Measurements from ENCODE around the gene CELA3A. TPM values are rescaled to one million over a fixed set of nuclear protein-coding genes. Genes with fewer than 3 reads are reported as not detected.

The CELA3A gene
- total and polyA plus RNA-seq, 12 donors = 1.6 to 9.4 (median 3.1) TPM; not detected in 7

DNA sequence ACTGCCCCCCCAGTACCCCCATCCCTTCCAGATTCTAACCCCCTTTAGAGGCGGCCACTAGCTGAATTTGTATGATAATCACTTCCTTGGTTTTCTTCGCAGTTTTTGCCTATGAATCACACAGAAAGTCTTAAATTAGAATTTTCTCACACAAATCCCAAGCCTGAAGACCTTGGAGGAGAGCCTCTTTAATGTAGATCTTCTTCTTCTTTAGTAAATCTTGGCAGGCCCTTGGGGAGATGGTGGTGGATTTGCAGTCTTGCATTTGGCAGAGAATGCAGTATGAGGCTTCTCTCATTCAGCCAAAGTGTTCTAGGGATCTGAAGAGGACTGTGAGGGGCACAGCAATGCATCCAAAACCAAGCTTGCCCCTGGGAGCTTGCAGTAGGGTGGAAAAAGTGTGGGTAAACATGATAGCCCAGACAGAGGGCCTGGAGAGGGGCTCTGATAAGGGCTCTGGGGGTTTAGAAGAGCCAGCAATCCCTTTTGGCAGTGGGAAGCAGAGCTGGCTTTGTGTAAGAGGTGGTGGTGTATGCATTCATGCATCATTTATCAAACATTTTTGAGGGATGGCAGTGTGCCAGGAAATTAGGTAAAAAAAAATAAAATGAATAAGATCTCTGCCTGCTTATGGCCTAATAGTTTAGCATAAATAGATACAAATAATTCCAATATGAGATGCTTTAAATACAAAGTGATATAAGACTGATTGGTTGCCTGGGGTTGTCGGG lies 43.4 kb downstream of the CELA3A start:
- Histone ChIP-seq H3K27me3 (no peaks in the 10 kb centered on the region), H3K4me3 (no peak overlapping the region), H3K27ac (no peak overlapping the region), H3K9me3 (replicated peaks in 1 of 3) (no peaks in the 10 kb centered on the region), H3K4me1 (replicated peaks in 1 of 2) (no peaks in the 10 kb centered on the region), H3K36me3 (replicated peaks in 1 of 2) (no peaks in the 10 kb centered on the region)
- intact Hi-C loops (cut with DNase I) = no loop called here
- 75 to 78% (median 77%) methylated on average over 3 of the region's 3 CpGs for WGBS, 4 donors
- DNase-seq = no peak
- TF ChIP-seq, protein P1, sequence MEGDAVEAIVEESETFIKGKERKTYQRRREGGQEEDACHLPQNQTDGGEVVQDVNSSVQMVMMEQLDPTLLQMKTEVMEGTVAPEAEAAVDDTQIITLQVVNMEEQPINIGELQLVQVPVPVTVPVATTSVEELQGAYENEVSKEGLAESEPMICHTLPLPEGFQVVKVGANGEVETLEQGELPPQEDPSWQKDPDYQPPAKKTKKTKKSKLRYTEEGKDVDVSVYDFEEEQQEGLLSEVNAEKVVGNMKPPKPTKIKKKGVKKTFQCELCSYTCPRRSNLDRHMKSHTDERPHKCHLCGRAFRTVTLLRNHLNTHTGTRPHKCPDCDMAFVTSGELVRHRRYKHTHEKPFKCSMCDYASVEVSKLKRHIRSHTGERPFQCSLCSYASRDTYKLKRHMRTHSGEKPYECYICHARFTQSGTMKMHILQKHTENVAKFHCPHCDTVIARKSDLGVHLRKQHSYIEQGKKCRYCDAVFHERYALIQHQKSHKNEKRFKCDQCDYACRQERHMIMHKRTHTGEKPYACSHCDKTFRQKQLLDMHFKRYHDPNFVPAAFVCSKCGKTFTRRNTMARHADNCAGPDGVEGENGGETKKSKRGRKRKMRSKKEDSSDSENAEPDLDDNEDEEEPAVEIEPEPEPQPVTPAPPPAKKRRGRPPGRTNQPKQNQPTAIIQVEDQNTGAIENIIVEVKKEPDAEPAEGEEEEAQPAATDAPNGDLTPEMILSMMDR (IDR thresholded peaks at IDR 0.05) = no peak
- TF ChIP-seq POLR2A (IDR thresholded peaks at IDR 0.05) = no peak

DNA sequence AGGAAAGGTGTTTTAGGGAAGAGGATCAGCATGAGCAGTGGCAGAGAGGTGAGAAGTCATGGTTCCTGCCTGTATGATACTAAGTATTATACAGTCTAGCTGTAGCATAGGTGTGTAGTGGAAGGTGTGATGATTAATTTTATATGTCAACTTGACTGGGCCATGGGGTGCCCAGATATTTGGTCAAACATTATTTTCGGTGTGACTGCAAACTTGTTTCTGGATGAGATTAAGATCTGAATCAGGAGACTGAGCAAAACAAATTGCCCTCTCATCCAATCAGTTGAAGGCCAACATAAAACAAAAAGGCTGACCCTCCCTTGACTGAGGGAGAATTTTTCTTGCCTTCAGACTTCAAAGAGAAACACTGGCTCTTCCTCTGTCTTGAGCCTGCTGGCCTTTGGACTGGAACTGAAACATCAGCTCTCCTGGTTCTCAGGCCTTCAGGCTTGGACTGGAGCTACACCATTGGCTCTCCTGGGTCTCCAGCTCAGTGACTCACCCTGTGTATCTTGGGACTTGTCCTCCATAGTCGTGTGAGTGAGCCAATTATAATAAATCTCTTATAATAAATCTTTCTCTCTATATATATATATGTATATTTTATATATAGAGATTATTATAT lies 44.3 kb downstream of the CELA3A start:
- H3K36me3 ChIP-seq (replicated peaks in 1 of 2) = no peaks in the 10 kb centered on the region
- WGBS, 4 donors = 45 to 56% (median 47%) methylated on average over 2 of the region's 2 CpGs
- TF ChIP-seq, protein P1 (IDR thresholded peaks at IDR 0.05) = no peak
- no peak for TF ChIP-seq POLR2A (IDR thresholded peaks at IDR 0.05)
- H3K4me3 ChIP-seq = no peak overlapping the region
- H3K27me3 ChIP-seq = no peaks in the 10 kb centered on the region
- no peak for DNase-seq
- H3K27ac ChIP-seq = no peak overlapping the region
- intact Hi-C loops (cut with DNase I) = no loop called here
- H3K9me3 ChIP-seq (replicated peaks in 1 of 3) = no peaks in the 10 kb centered on the region
- H3K4me1 ChIP-seq (replicated peaks in 1 of 2) = no peaks in the 10 kb centered on the region

DNA sequence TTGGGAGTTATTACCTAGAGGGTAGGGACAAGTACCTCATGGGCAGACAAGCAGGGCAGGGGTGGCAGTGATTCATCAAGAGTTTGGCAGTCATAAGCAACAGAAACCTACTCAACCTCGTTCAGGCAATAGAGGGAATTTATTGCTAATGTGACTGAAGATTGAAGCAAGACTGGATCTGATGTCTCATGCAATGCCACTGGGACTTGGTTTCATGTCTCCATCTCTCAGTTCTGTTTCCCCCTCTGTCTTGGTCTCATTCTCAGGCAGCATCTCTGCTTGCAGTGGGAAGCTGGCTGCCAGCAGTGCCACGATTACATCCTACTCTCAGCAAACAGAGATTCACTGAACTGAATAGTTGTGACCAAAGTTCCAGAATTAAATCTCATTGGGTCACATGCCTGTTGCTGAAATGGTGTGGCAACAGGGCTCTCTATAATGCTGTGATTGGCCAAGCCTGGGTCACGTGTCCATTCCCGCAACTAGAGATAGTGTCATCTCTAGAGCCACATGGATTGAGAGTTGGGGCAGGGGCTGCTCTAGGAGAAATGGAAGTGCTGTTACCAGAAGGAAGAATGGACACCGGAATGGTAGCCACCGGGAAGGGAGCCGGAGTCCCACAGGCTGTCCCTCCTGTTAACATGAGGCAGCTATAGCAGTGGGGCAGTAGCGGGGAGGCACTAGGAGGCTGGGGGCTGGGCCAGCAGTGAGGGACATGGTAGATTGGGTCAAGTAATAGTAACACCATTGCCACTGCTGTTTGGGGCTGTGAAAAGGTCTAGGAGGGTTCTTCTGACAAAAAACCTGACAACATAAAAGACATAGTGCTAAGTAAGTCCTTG lies 47.1 kb downstream of the CELA3A start:
- intact Hi-C loops (cut with DNase I) = no loop called here
- no peaks in the 10 kb centered on the region for H3K27me3 ChIP-seq
- WGBS, 4 donors = 55 to 73% (median 70%) methylated on average over 8 of the region's 8 CpGs
- peak overlapping the region in 3 of 5 donors; percentile 3 to 36 (median 3) for H3K27ac ChIP-seq
- no peaks in the 10 kb centered on the region for H3K36me3 ChIP-seq (replicated peaks in 1 of 2)
- H3K4me1 ChIP-seq (replicated peaks in 1 of 2) = no peaks in the 10 kb centered on the region
- TF ChIP-seq POLR2A (IDR thresholded peaks at IDR 0.05) = no peak
- TF ChIP-seq, protein P1 (IDR thresholded peaks at IDR 0.05) = no peak
- H3K9me3 ChIP-seq (replicated peaks in 1 of 3) = no peaks in the 10 kb centered on the region
- peak in 5 of 7 donors; percentile 34 to 56 (median 46) for DNase-seq
- no peak overlapping the region for H3K4me3 ChIP-seq

DNA sequence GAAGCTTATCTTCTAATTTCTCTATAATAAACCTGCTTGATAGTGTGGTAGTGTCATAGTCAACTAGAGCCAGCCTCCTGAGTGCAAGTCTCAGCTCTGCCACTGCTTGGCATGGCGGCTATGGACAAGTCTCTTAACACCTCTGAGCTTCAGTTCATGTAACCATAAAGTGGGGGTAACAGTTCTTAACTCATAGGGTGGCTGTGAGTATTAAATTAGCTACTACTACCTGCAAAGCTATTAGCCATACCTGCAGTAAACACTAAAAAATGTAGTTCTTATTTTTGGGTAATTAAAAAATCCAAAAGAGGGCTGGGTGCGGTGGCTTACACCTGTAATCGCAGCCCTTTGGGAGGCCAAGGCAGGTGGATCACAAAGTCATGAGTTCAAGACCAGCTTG lies 48.9 kb downstream of the CELA3A start:
- no peak overlapping the region for H3K27ac ChIP-seq
- no peak for DNase-seq
- H3K36me3 ChIP-seq (replicated peaks in 1 of 2) = no peaks in the 10 kb centered on the region
- intact Hi-C loops (cut with DNase I) = no loop called here
- H3K27me3 ChIP-seq = no peaks in the 10 kb centered on the region
- 91 to 100% (median 95%) methylated on average over 2 to 3 of the region's 3 CpGs for WGBS, 4 donors
- peaks cover 7 to 14% of the 10 kb centered on the region in 2 donors for H3K4me1 ChIP-seq (replicated peaks in 1 of 2)
- H3K9me3 ChIP-seq (replicated peaks in 1 of 3) = no peaks in the 10 kb centered on the region
- no peak for TF ChIP-seq POLR2A (IDR thresholded peaks at IDR 0.05)
- TF ChIP-seq, protein P1 (IDR thresholded peaks at IDR 0.05) = no peak
- H3K4me3 ChIP-seq = no peak overlapping the region

Measured in adrenal gland (tissue), 12 donors.